ENCODE results near the gene CORO2A. TPM values are rescaled to one million over a fixed set of nuclear protein-coding genes. Genes with fewer than 3 reads are reported as not detected.
"Not testable (repeated sequence)": the region's sequence is repeated elsewhere in the genome, so short reads cannot be mapped to it uniquely, and the experiment has no call there.

Gene CORO2A
- total RNA-seq, 1 donor from 2014 or later, result 1.4 TPM

DNA sequence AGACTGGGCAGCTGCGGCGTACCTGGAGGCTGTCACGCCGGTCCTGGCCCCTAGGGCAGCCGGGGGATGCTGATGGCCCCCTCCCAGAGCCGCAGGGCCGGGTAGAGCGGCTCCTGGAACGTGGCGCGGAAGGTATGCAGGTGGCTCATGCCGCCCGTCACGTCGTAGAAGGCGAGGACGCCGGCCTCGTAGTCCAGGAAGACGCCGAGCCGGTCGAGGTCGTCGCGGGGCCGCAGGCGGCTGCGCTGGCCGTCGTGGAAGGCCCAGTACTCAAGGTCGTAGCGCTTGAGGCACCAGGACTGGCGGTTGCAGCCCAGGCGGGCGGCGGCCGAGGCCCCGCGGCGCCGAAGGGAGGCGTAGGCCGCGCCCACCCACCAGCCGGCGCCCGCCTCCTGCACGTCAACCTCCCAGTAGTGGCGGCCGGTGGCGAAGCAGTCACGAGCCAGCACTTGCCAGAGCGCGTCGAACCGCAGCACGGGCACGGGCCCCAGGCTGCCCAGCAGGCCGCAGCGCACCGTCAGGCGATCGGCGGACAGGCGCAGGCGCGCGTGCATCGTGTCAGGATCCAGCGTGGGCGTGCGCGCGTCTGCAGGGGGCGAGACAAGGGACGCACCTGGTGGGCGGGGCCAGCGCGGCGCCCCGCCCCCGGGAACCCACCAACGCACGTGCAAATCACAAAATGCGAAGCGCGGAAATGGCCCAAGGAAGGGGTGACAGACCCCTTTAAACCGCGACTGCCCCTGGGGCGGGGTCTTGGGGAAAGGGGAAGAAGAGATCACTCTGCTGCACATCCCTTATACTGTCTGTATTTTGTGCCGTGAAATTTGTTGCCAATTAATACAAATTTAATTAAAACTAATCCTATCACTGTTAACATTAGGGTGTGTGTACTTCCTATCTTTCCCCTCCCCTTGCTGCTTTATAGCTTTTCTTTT lies 104.8 kb downstream of the CORO2A start:
- H3K9me3 Mint-ChIP-seq, result no peaks in the 10 kb centered on the region
- peaks cover 28% of the 10 kb centered on the region for H3K4me1 Mint-ChIP-seq
- intact Hi-C loops (cut with micrococcal nuclease), result no loop called here
- DNase-seq, result no peak
- H3K36me3 Mint-ChIP-seq (ENCODE audit: low read depth), result peaks cover 60% of the 10 kb centered on the region
- H3K27ac Mint-ChIP-seq, result no peak overlapping the region
- no peak overlapping the region for H3K4me3 Mint-ChIP-seq
- no peaks in the 10 kb centered on the region for H3K27me3 Mint-ChIP-seq

DNA sequence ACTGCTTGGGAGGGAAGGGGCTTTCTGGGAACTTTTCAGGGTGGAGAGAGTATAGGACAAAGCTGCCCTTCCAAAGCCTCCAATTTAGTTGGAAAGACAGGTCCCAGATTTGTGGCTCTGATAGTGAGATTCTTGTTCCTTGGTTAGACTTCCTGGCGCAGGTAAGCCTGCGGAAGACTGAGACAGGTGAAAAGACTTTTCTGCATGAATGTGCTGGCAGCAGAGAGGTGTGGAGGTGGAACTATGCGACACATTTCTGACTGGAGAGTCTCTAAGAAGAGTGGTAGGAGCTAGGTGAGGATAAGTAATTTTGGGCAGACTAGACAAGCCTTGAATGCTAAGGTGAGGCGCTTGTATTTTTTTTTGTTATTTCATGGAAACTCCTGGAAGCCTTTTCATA lies 106.0 kb downstream of the CORO2A start:
- Mint-ChIP-seq H3K9me3 (no peaks in the 10 kb centered on the region), H3K4me1 (peaks cover 36% of the 10 kb centered on the region), H3K27me3 (no peaks in the 10 kb centered on the region), H3K4me3 (no peak overlapping the region), H3K36me3 (ENCODE audit: low read depth) (peaks cover 64% of the 10 kb centered on the region), H3K27ac (peak overlapping the region; percentile 64)
- intact Hi-C loops (cut with micrococcal nuclease), result no loop called here
- no peak for DNase-seq

DNA sequence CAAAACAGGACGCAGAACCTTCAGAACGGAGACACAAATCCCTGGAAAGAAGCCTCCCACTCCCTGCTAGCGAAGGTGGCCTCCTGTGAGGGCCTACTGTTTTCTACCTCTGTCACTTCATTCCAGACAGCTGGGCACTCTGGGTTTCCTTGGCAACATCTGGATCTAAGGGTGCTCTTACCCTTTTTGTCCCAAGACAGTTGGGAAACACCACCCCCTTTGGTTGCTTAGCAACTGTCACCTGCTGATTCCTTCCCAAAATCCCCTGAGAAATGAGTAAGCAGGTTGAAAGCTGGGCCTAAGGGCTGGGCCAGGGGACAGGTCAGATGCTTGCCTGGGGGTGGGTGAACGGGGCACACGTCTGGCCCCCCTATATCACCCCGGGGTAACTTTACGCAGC lies 106.5 kb downstream of the CORO2A start:
- H3K36me3 Mint-ChIP-seq (ENCODE audit: low read depth), result peaks cover 67% of the 10 kb centered on the region
- H3K9me3 Mint-ChIP-seq, result no peaks in the 10 kb centered on the region
- H3K4me1 Mint-ChIP-seq, result peaks cover 41% of the 10 kb centered on the region
- H3K4me3 Mint-ChIP-seq, result no peak overlapping the region
- H3K27ac Mint-ChIP-seq, result peak overlapping the region; percentile 64
- H3K27me3 Mint-ChIP-seq, result no peaks in the 10 kb centered on the region
- intact Hi-C loops (cut with micrococcal nuclease), result no loop called here
- DNase-seq, result no peak

GRCh38 chr9:98085058-98085457 lies 107.4 kb downstream of the CORO2A start:
- Mint-ChIP-seq H3K4me3 (no peak overlapping the region), H3K9me3 (no peaks in the 10 kb centered on the region), H3K36me3 (ENCODE audit: low read depth) (peaks cover 69% of the 10 kb centered on the region), H3K27ac (no peak overlapping the region), H3K27me3 (no peaks in the 10 kb centered on the region), H3K4me1 (peaks cover 40% of the 10 kb centered on the region)
- DNase-seq, result no peak
- intact Hi-C loops (cut with micrococcal nuclease), result no loop called here

DNA sequence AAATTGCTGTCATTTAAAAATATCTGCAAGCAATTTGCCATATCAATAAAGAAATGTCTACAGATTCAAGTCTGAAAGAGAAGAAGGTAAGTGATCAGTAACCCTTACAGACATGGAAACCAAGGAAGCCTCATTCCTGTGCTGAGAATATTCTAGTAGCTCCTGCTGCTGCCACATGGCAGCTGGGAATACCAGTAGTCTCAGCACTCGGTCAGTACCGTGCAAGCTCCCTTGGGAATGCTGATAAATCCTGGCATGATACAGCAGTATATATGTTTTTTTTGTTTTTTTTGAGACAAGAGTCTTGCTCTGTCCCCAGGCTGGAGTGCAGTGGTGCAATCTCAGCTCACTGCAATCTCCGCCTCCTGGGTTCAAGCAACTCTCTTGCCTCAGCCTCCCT lies 108.0 kb downstream of the CORO2A start:
- Mint-ChIP-seq H3K4me3 (no peak overlapping the region), H3K9me3 (no peaks in the 10 kb centered on the region), H3K27me3 (no peaks in the 10 kb centered on the region), H3K36me3 (ENCODE audit: low read depth) (peaks cover 66% of the 10 kb centered on the region), H3K4me1 (peaks cover 36% of the 10 kb centered on the region), H3K27ac (no peak overlapping the region)
- intact Hi-C loops (cut with micrococcal nuclease), result no loop called here
- DNase-seq, result no peak

- no peak overlapping the region for H3K4me3 Mint-ChIP-seq
- peaks cover 68% of the 10 kb centered on the region for H3K36me3 Mint-ChIP-seq (ENCODE audit: low read depth)
- no peaks in the 10 kb centered on the region for H3K27me3 Mint-ChIP-seq
- H3K4me1 Mint-ChIP-seq, result peaks cover 37% of the 10 kb centered on the region
- DNase-seq, result no peak
- intact Hi-C loops (cut with micrococcal nuclease), result no loop called here
- H3K9me3 Mint-ChIP-seq, result no peaks in the 10 kb centered on the region
- H3K27ac Mint-ChIP-seq, result peak overlapping the region; percentile 74
Observed at GRCh38 chr9:98083566-98084183, 108.8 kb downstream of the CORO2A start.

DNA sequence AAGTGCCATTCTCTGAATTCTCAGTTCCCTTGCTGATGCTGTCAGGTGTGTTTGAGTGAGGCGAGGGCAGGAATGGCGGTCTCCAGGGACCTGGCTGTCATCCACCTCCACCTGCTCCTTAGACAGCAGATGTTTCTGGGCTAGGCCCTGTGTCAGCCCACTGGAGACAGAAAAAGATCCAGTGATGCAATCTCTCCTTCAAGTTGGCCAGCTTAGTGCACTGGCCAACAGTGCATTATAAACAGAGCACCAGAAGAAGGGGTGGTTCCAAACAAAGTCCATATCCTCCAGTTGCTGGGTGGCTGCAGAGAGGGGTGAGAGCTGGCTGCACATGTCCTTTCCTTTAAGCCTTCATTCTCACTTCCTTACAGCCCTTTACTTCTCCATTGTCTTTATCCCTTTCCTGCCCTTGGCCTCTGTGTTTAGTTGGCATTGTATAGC lies 109.4 kb downstream of the CORO2A start:
- Mint-ChIP-seq H3K27me3 (no peaks in the 10 kb centered on the region), H3K36me3 (ENCODE audit: low read depth) (peaks cover 67% of the 10 kb centered on the region), H3K4me1 (peaks cover 39% of the 10 kb centered on the region), H3K9me3 (no peaks in the 10 kb centered on the region), H3K27ac (peak overlapping the region; percentile 74), H3K4me3 (no peak overlapping the region)
- no peak for DNase-seq
- intact Hi-C loops (cut with micrococcal nuclease), result no loop called here

- no peak for DNase-seq
- no peaks in the 10 kb centered on the region for H3K9me3 Mint-ChIP-seq
- peaks cover 69% of the 10 kb centered on the region for H3K36me3 Mint-ChIP-seq (ENCODE audit: low read depth)
- H3K27me3 Mint-ChIP-seq, result no peaks in the 10 kb centered on the region
- H3K4me1 Mint-ChIP-seq, result peaks cover 43% of the 10 kb centered on the region
- H3K4me3 Mint-ChIP-seq, result no peak overlapping the region
- peak overlapping the region; percentile 78 for H3K27ac Mint-ChIP-seq
- intact Hi-C loops (cut with micrococcal nuclease), result no loop called here
Observed at GRCh38 chr9:98081477-98082219, 110.8 kb downstream of the CORO2A start.

- Mint-ChIP-seq H3K36me3 (ENCODE audit: low read depth) (peaks cover 63% of the 10 kb centered on the region), H3K27ac (peak overlapping the region; percentile 78)
- intact Hi-C loops (cut with micrococcal nuclease), result no loop called here
Observed at GRCh38 chr9:98080780-98081179, 111.7 kb downstream of the CORO2A start.

GRCh38 chr9:98080326-98080725 lies 112.1 kb downstream of the CORO2A start:
- Mint-ChIP-seq H3K4me3 (no peak overlapping the region), H3K36me3 (ENCODE audit: low read depth) (peaks cover 60% of the 10 kb centered on the region), H3K9me3 (no peaks in the 10 kb centered on the region), H3K27me3 (no peaks in the 10 kb centered on the region), H3K4me1 (peaks cover 49% of the 10 kb centered on the region), H3K27ac (peak overlapping the region; percentile 53)
- intact Hi-C loops (cut with micrococcal nuclease), result no loop called here
- no peak for DNase-seq

More at GRCh38 chr9:98080780-98081179, 111.7 kb downstream of the CORO2A start:
- no peak for DNase-seq
- H3K9me3 Mint-ChIP-seq, result no peaks in the 10 kb centered on the region
- no peak overlapping the region for H3K4me3 Mint-ChIP-seq
- H3K27me3 Mint-ChIP-seq, result no peaks in the 10 kb centered on the region
- H3K4me1 Mint-ChIP-seq, result peaks cover 45% of the 10 kb centered on the region

- Mint-ChIP-seq H3K4me1 (peaks cover 60% of the 10 kb centered on the region), H3K9me3 (no peaks in the 10 kb centered on the region), H3K4me3 (no peak overlapping the region), H3K27me3 (no peaks in the 10 kb centered on the region), H3K27ac (no peak overlapping the region), H3K36me3 (ENCODE audit: low read depth) (peaks cover 52% of the 10 kb centered on the region)
- DNase-seq, result no peak
- intact Hi-C loops (cut with micrococcal nuclease), result no loop called here
Observed at GRCh38 chr9:98078895-98079294, 113.5 kb downstream of the CORO2A start.

DNA sequence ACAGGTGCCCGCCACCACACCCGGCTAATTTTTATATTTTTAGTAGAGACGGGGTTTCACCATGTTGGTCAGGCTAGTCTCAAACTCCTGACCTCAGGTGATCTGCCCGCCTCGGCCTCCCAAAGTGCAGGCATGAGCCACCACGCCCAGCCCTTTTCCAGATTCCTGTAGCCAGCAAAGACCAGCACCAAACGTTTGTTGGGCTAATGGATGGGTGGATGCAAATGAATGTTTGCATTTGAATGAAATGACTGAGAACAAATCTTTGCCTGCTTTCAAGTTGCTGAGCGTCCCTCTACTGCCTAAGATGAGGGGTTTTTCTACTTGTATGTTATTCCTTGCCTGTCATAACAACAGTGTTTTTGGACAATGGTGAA lies 115.9 kb downstream of the CORO2A start:
- Mint-ChIP-seq H3K4me1 (peaks cover 39% of the 10 kb centered on the region), H3K36me3 (ENCODE audit: low read depth) (peaks cover 31% of the 10 kb centered on the region)
- intact Hi-C loops (cut with micrococcal nuclease), result not testable (repeated sequence)

DNA sequence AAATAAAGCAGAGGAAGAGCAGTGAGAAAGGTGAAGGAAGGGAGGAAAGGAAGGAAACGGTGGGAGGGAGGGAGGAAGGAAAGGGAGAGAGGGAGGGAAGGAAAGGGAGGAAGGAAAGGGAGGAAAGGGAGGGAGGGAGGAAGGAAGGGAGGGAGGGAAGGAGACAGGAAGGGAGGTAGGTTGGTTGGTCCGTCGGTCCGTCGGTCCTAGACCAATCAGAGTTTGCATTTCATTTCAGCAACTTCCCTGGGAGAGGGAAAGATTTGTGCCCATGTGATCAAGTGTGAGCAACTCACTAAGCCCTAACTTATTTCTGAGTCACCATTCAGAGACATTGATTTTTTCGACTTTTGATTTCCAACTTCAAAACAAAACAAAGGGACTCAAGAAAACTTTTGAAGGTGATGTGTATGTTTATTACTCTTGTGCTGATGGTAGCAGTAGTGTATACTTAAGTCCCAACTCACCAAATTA lies 117.1 kb downstream of the CORO2A start:
- intact Hi-C loops (cut with micrococcal nuclease), result loop anchor here (1.0 to 2.0 kb wide), 4 partner anchors 21 to 179 kb away; partner anchors contain the start of genes TBC1D2 and TRIM14

More for the DNA sequence above, 115.9 kb downstream of the CORO2A start:
- H3K4me3 Mint-ChIP-seq, H3K9me3 Mint-ChIP-seq, H3K27me3 Mint-ChIP-seq, DNase-seq: not testable (repeated sequence)
- peak overlapping the region; percentile 89 for H3K27ac Mint-ChIP-seq

More for the DNA sequence above, 117.1 kb downstream of the CORO2A start:
- DNase-seq, result no peak
- Mint-ChIP-seq H3K9me3 (no peaks in the 10 kb centered on the region), H3K4me1 (peaks cover 35% of the 10 kb centered on the region), H3K27me3 (no peaks in the 10 kb centered on the region), H3K27ac (peak overlapping the region; percentile 89), H3K4me3 (peak overlapping the region; percentile 31), H3K36me3 (ENCODE audit: low read depth) (peaks cover 25% of the 10 kb centered on the region)

Data from activated CD4-positive, alpha-beta T cell treated with anti-CD3 and anti-CD28 coated beads, Interleukin-2, amount 10 ng/mL, durations not matched to agents 24 days and 14 days (primary cell).